ENCODE measurements around the gene RNF4. TPM values are rescaled to one million over a fixed set of nuclear protein-coding genes. Genes with fewer than 3 reads are reported as not detected.

The RNF4 gene
- total RNA-seq, 1 experiment from 2014 or later: 92.0 TPM

- Histone ChIP-seq H3K23ac (ENCODE audit: insufficient read length, low read depth, low read length) (no peak overlapping the region), H3K9ac (ENCODE audit: extremely low read depth, insufficient read length, low read length) (no peak overlapping the region), H2BK12ac (ENCODE audit: insufficient read length, low read depth, low read length) (no peak overlapping the region), H3K27ac (ENCODE audit: insufficient read length, low read depth, low read length) (no peak overlapping the region), H3K79me1 (ENCODE audit: insufficient read depth, low read depth, low read length, poor library complexity, severe bottlenecking) (peaks cover 2% of the 10 kb centered on the region), H2AFZ (ENCODE audit: low read length) (no peak overlapping the region), H3K4me2 (ENCODE audit: insufficient read depth, insufficient read length, low read length) (no peak overlapping the region), H2BK20ac (ENCODE audit: low read depth, low read length, poor library complexity, severe bottlenecking) (no peak overlapping the region), H3K18ac (ENCODE audit: insufficient read length, low read depth, low read length) (no peak overlapping the region), H4K8ac (replicated peaks; ENCODE audit: insufficient read length, low read depth, low read length) (no peak overlapping the region), H3T11ph (ENCODE audit: low read length) (no peak overlapping the region), H2BK5ac (ENCODE audit: insufficient read length, low read length) (no peak overlapping the region), H3K9me3 (ENCODE audit: control insufficient read depth, low read depth, low read length) (no peaks in the 10 kb centered on the region), H4K20me1 (ENCODE audit: control insufficient read depth, insufficient read depth, insufficient read length) (peaks cover 5% of the 10 kb centered on the region), H3K4me1 (ENCODE audit: insufficient read depth, low read length) (no peaks in the 10 kb centered on the region), H4K91ac (ENCODE audit: insufficient read length, low read depth, low read length) (no peak overlapping the region), H3K23me2 (ENCODE audit: insufficient read length, low read depth, low read length, poor library complexity, severe bottlenecking) (no peaks in the 10 kb centered on the region), H2BK120ac (ENCODE audit: low read depth, low read length, poor library complexity, severe bottlenecking) (no peak overlapping the region), H4K5ac (ENCODE audit: insufficient read length, low read depth, low read length) (no peak overlapping the region), H3K14ac (ENCODE audit: insufficient read depth, low read length) (no peak overlapping the region), H3K56ac (ENCODE audit: insufficient read length, low read depth, low read length) (no peak overlapping the region), H2BK15ac (ENCODE audit: low read depth, low read length) (no peak overlapping the region), H2AK5ac (ENCODE audit: insufficient read length, low read length) (no peak overlapping the region), H3K4ac (ENCODE audit: low read depth, low read length) (no peak overlapping the region), H3K27me3 (ENCODE audit: insufficient read depth, low read length) (no peaks in the 10 kb centered on the region), H3K79me2 (ENCODE audit: insufficient read depth, low read length) (peaks cover 8% of the 10 kb centered on the region)
- DNase-seq: no peak
- H3K27ac Mint-ChIP-seq: no peak overlapping the region
- no CpG with 5 or more reads among the region's 4 CpGs for WGBS (ENCODE audit: extremely low coverage, insufficient read length, low lambda C conversion rate)
- TF ChIP-seq, protein P1, sequence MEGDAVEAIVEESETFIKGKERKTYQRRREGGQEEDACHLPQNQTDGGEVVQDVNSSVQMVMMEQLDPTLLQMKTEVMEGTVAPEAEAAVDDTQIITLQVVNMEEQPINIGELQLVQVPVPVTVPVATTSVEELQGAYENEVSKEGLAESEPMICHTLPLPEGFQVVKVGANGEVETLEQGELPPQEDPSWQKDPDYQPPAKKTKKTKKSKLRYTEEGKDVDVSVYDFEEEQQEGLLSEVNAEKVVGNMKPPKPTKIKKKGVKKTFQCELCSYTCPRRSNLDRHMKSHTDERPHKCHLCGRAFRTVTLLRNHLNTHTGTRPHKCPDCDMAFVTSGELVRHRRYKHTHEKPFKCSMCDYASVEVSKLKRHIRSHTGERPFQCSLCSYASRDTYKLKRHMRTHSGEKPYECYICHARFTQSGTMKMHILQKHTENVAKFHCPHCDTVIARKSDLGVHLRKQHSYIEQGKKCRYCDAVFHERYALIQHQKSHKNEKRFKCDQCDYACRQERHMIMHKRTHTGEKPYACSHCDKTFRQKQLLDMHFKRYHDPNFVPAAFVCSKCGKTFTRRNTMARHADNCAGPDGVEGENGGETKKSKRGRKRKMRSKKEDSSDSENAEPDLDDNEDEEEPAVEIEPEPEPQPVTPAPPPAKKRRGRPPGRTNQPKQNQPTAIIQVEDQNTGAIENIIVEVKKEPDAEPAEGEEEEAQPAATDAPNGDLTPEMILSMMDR (conservative IDR thresholded peaks at IDR 0.05): no peak
- H3K4me1 Mint-ChIP-seq: no peaks in the 10 kb centered on the region
- peaks cover 57 to 92% (median 78%) of the 10 kb centered on the region in 3 experiments; a peak in 6 of 7 replicates for H3K36me3 Mint-ChIP-seq (ENCODE audit: insufficient read depth in 1 of 3, low read depth in 3 of 3)
- no peaks in the 10 kb centered on the region for H3K27me3 Mint-ChIP-seq (ENCODE audit: low read depth)
- H3K4me3 Mint-ChIP-seq: no peak overlapping the region
- H3K9me3 Mint-ChIP-seq: no peaks in the 10 kb centered on the region
Observed at GRCh38 chr4:2497324-2497723, 28.4 kb downstream of the RNF4 start.
